ENCODE results near the gene OTOF. TPM values are rescaled to one million over a fixed set of nuclear protein-coding genes. Genes with fewer than 3 reads are reported as not detected.
A peak's percentile ranks its signal among the peaks of the same experiment; 100 is the strongest.
"Not testable (repeated sequence)": the region's sequence is repeated elsewhere in the genome, so short reads cannot be mapped to it uniquely, and the experiment has no call there.

Gene OTOF
- polyA plus RNA-seq, 1 of the 3 experiments (the other 2 are of a cell fraction), result not detected

DNA sequence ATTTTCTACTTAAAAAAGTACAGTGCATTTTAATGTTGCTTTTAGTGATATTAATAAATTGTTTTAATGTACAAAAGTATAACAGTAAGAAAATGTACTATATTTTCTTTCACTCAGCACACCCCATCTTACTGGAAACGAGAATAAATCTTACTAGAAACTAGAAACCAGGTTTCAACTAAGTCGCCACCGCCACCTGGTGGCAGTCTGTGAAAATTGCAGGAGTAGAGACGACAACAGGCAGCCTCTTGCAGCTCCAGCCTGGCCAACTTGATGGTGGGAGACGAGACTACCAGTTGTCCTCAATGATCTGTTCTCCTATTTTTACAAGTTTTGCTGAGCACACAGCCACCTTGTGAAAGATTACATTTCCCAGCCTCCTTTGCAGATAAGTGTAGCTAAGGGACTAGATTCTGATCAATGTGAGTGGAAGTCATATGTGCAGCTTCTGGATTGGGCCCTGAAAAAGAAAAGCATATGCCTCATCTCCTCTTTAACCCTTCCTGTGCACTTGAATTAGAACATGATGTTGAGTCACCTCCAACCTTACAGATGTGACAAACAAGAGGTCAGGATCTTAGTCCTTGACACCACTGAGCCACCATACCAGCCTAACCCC is 8.7 kb downstream of the OTOF start:
- Histone ChIP-seq H2AFZ (ENCODE audit: low read depth) (no peak overlapping the region), H3K9ac (no peak overlapping the region), H3K4me2 (no peak overlapping the region), H3K27me3 (ENCODE audit: insufficient read depth) (no peaks in the 10 kb centered on the region), H3K9me2 (no peaks in the 10 kb centered on the region), H3K4me3 (ENCODE audit: low read depth in 2 of 2, low read length in 1 of 2) (peak overlapping the region in 1 of 2 experiments; percentile 31; a peak in 2 of 4 replicates), H3K27ac (ENCODE audit: low read depth in 2 of 2, low read length in 1 of 2) (no peak overlapping the region), H3K9me3 (no peaks in the 10 kb centered on the region), H3K79me2 (ENCODE audit: insufficient read depth) (no peaks in the 10 kb centered on the region), H3F3A (replicated peaks; ENCODE audit: insufficient read depth) (peaks cover 4% of the 10 kb centered on the region), H4K20me1 (ENCODE audit: insufficient read depth) (no peaks in the 10 kb centered on the region), H3K4me1 (ENCODE audit: control insufficient read depth in 1 of 2, insufficient read depth in 2 of 2, low read depth in 1 of 2, low read length in 1 of 2) (no peaks in the 10 kb centered on the region), H3K36me3 (replicated peaks in 1 of 2; ENCODE audit: control insufficient read depth in 1 of 2, insufficient read depth in 2 of 2, low read length in 1 of 2) (no peaks in the 10 kb centered on the region)
- 24% methylated on average over 5 of the region's 5 CpGs for WGBS (ENCODE audit: low lambda C conversion rate)
- DNase-seq, result peak; percentile 83
- POLR2A ChIA-PET, result no interaction called here
- CTCF ChIA-PET, result interaction anchor here (0.7 to 2.8 kb wide), 20 partner anchors 10 to 478 kb away, joined by 3 to 18 read pairs (median 4); partner anchors contain the start of genes ADGRF3 and CENPA
- TF ChIP-seq JUND (IDR thresholded peaks at IDR 0.05), result no peak
- no peak for TF ChIP-seq CHD2 (IDR thresholded peaks at IDR 0.05; ENCODE audit: low read length, partially characterized antibody)
- TF ChIP-seq, protein P1, sequence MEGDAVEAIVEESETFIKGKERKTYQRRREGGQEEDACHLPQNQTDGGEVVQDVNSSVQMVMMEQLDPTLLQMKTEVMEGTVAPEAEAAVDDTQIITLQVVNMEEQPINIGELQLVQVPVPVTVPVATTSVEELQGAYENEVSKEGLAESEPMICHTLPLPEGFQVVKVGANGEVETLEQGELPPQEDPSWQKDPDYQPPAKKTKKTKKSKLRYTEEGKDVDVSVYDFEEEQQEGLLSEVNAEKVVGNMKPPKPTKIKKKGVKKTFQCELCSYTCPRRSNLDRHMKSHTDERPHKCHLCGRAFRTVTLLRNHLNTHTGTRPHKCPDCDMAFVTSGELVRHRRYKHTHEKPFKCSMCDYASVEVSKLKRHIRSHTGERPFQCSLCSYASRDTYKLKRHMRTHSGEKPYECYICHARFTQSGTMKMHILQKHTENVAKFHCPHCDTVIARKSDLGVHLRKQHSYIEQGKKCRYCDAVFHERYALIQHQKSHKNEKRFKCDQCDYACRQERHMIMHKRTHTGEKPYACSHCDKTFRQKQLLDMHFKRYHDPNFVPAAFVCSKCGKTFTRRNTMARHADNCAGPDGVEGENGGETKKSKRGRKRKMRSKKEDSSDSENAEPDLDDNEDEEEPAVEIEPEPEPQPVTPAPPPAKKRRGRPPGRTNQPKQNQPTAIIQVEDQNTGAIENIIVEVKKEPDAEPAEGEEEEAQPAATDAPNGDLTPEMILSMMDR (IDR thresholded peaks at IDR 0.05), result peak; percentile 79
- no peak for TF ChIP-seq EP300 (IDR thresholded peaks at IDR 0.05; ENCODE audit: borderline replicate concordance in 1 of 2, low read depth in 1 of 2, low read length in 1 of 2)
- TF ChIP-seq MEF2A (IDR thresholded peaks at IDR 0.05; ENCODE audit: borderline replicate concordance, low read depth), result no peak
- TF ChIP-seq FOXM1 (IDR thresholded peaks at IDR 0.05; ENCODE audit: low read depth), result no peak
- no peak for TF ChIP-seq POLR2AphosphoS5 (IDR thresholded peaks at IDR 0.05; ENCODE audit: low read depth, low read length)
- no peak for TF ChIP-seq NRF1 (IDR thresholded peaks at IDR 0.05; ENCODE audit: low read depth, low read length)
- peak; percentile 79 for TF ChIP-seq RAD21 (IDR thresholded peaks at IDR 0.05; ENCODE audit: low read length)
- no peak for TF ChIP-seq TCF12 (IDR thresholded peaks at IDR 0.05)
- TF ChIP-seq, protein P2, sequence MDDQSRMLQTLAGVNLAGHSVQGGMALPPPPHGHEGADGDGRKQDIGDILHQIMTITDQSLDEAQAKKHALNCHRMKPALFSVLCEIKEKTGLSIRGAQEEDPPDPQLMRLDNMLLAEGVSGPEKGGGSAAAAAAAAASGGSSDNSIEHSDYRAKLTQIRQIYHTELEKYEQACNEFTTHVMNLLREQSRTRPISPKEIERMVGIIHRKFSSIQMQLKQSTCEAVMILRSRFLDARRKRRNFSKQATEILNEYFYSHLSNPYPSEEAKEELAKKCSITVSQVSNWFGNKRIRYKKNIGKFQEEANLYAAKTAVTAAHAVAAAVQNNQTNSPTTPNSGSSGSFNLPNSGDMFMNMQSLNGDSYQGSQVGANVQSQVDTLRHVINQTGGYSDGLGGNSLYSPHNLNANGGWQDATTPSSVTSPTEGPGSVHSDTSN (IDR thresholded peaks at IDR 0.05), result no peak
- no peak for TF ChIP-seq GABPA (IDR thresholded peaks at IDR 0.05; ENCODE audit: low read depth)
- TF ChIP-seq SMC3 (IDR thresholded peaks at IDR 0.05; ENCODE audit: low read depth, low read length), result peak; percentile 55
- TF ChIP-seq, protein P3, sequence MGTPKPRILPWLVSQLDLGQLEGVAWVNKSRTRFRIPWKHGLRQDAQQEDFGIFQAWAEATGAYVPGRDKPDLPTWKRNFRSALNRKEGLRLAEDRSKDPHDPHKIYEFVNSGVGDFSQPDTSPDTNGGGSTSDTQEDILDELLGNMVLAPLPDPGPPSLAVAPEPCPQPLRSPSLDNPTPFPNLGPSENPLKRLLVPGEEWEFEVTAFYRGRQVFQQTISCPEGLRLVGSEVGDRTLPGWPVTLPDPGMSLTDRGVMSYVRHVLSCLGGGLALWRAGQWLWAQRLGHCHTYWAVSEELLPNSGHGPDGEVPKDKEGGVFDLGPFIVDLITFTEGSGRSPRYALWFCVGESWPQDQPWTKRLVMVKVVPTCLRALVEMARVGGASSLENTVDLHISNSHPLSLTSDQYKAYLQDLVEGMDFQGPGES (IDR thresholded peaks at IDR 0.05; ENCODE audit: low read depth, low read length), result no peak
- TF ChIP-seq, protein P4, sequence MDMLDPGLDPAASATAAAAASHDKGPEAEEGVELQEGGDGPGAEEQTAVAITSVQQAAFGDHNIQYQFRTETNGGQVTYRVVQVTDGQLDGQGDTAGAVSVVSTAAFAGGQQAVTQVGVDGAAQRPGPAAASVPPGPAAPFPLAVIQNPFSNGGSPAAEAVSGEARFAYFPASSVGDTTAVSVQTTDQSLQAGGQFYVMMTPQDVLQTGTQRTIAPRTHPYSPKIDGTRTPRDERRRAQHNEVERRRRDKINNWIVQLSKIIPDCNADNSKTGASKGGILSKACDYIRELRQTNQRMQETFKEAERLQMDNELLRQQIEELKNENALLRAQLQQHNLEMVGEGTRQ (IDR thresholded peaks at IDR 0.05; ENCODE audit: borderline replicate concordance, low read depth, low read length), result no peak
- no peak for TF ChIP-seq MXI1 (IDR thresholded peaks at IDR 0.05; ENCODE audit: low read depth, low read length)
- TF ChIP-seq, protein P5, sequence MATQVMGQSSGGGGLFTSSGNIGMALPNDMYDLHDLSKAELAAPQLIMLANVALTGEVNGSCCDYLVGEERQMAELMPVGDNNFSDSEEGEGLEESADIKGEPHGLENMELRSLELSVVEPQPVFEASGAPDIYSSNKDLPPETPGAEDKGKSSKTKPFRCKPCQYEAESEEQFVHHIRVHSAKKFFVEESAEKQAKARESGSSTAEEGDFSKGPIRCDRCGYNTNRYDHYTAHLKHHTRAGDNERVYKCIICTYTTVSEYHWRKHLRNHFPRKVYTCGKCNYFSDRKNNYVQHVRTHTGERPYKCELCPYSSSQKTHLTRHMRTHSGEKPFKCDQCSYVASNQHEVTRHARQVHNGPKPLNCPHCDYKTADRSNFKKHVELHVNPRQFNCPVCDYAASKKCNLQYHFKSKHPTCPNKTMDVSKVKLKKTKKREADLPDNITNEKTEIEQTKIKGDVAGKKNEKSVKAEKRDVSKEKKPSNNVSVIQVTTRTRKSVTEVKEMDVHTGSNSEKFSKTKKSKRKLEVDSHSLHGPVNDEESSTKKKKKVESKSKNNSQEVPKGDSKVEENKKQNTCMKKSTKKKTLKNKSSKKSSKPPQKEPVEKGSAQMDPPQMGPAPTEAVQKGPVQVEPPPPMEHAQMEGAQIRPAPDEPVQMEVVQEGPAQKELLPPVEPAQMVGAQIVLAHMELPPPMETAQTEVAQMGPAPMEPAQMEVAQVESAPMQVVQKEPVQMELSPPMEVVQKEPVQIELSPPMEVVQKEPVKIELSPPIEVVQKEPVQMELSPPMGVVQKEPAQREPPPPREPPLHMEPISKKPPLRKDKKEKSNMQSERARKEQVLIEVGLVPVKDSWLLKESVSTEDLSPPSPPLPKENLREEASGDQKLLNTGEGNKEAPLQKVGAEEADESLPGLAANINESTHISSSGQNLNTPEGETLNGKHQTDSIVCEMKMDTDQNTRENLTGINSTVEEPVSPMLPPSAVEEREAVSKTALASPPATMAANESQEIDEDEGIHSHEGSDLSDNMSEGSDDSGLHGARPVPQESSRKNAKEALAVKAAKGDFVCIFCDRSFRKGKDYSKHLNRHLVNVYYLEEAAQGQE (IDR thresholded peaks at IDR 0.05; ENCODE audit: low read depth, low read length), result no peak

DNA sequence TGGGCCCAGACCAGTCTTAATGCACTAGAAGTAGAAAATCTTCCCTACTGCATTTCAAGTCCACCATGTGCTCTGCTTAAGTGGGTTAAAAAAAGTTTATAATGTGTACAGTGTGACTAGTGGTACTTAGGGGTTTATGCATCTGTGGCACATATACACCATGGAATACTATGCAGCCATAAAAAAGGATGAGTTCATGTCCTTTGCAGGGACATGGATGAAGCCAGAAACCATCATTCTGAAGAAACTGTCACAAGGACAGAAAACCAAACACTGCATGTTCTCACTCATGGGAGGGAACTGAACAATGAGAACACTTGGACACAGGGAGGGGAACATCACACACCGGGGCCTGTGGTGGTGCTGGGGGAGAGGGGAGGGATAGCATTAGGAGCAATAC is 9.4 kb downstream of the OTOF start:
- CTCF ChIA-PET, result interaction anchor here (1.0 to 2.1 kb wide), 7 partner anchors 13 to 225 kb away, joined by 3 to 4 read pairs (median 4); partner anchors contain the start of gene ADGRF3
- H3K9me3 ChIP-seq; H3K4me2 ChIP-seq; H2AFZ ChIP-seq (ENCODE audit: low read depth); H3K4me3 ChIP-seq (ENCODE audit: low read depth in 2 of 2, low read length in 1 of 2); H3K9me2 ChIP-seq; H4K20me1 ChIP-seq (ENCODE audit: insufficient read depth); DNase-seq; H3K36me3 ChIP-seq (replicated peaks in 1 of 2; ENCODE audit: control insufficient read depth in 1 of 2, insufficient read depth in 2 of 2, low read length in 1 of 2); H3K27ac ChIP-seq (ENCODE audit: low read depth in 2 of 2, low read length in 1 of 2); H3K4me1 ChIP-seq (ENCODE audit: control insufficient read depth in 1 of 2, insufficient read depth in 2 of 2, low read depth in 1 of 2, low read length in 1 of 2); H3K27me3 ChIP-seq (ENCODE audit: insufficient read depth); POLR2A ChIA-PET; H3K79me2 ChIP-seq (ENCODE audit: insufficient read depth); H3F3A ChIP-seq (replicated peaks; ENCODE audit: insufficient read depth); H3K9ac ChIP-seq: not testable (repeated sequence)
- WGBS (ENCODE audit: low lambda C conversion rate), result 100% methylated on average over 1 of the region's 1 CpG

Data from SK-N-SH (cell line).